HG02943 (cell line): ENCODE results near the gene LITAF.
A peak's percentile ranks its signal among the peaks of the same experiment; 100 is the strongest.
"Not testable (repeated sequence)": the region's sequence is repeated elsewhere in the genome, so short reads cannot be mapped to it uniquely, and the experiment has no call there.

Experiments used
- ATAC-seq: cut with Tn5 transposase; IDR thresholded peaks from one replicate; pipeline ENCODE4 v1.9.1; 2021; ENCODE audit warnings: mild to moderate bottlenecking, low read depth, moderate library complexity; ENCODE audit not compliant: unreplicated experiment

The LITAF gene

GRCh38 chr16:11603331-11603750 is 16.6 kb upstream of the LITAF start:
- ATAC-seq, result no peak

GRCh38 chr16:11602321-11602720 is 15.6 kb upstream of the LITAF start:
- no peak for ATAC-seq

DNA sequence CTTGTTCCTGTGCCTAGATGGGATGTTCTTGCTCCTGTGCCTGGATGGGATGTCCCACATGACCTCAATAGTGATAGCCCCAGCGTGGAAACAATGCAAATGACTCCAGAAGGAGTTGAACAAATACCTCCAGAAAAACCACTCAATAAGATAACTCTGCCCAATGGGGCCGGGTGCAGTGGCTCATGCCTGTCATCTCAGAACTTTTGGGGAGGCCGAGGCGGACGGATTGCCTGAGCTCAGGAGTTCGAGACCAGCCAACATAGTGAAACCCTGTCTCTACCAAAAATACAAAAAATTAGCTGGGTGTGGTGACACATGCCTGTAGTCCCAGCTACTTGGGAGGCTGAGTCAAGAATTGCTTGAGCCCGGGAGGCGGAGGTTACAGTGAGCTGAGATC is 15.2 kb upstream of the LITAF start:
- no peak for ATAC-seq

GRCh38 chr16:11601425-11601824 is 14.7 kb upstream of the LITAF start:
- ATAC-seq, result no peak

- no peak for ATAC-seq
Measured at GRCh38 chr16:11599579-11599978, 12.9 kb upstream of the LITAF start.

DNA sequence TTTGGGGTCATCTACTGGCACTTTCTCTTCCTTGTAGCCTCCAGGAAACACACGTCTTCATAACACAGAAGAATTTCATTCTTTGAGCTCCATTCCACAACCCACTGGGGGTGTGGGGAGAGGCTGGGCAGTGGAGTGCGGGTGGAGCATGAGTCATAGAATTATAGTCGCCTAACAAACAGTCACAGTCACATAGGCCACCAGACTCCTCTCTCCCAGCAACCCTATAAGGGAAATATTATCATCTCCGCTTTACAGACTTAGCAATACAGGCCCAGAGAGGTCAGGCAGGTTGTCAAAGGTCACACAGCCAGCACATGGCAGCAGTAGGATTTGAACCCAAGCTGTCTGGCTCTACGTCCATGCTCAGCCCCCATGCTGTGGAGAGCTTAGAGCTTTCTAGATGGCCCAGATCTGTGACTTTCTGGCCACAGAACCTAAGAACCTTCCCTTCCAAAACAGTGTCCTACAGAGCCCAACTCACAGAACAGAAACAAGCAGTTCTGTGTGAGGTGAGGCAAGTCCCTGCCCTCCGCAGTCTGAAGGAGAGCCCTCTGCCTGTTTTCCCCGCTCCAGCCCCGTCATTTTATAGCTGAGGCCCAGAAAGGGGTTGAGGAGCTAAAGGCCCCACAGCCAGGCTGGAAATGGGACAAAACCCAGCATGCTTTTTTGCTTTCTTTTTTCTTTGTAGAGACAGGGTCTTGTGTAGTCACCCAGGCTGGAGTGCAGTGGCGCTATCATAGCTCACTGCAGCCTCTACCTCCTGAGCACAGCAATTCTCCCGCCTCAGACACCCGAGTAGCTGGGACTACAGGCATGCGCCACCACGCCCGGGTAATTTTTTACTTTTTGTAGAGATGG is 10.7 kb upstream of the LITAF start:
- ATAC-seq, result no peak

- no peak for ATAC-seq
Measured at GRCh38 chr16:11596572-11597226, 10.0 kb upstream of the LITAF start.

DNA sequence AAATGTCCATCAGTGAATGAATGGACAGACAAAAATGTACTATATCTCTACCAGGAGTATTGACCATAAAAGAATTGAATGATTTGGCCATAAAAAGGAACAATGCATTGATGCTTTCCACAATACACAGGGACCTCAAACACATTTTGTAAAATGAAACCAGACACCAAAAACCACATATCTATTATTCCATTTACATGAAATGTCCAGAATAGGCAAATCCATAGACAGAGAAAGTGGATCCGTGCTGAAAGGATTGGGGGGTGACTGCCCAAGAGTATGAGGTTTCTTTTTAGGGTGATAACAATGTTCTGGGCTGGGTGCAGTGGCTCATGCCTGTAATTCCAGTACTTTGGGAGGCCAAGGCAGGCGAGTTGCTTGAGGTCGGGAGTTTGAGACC is 6.9 kb upstream of the LITAF start:
- no peak for ATAC-seq

GRCh38 chr16:11593076-11593475 is 6.4 kb upstream of the LITAF start:
- ATAC-seq, result not testable (repeated sequence)

DNA sequence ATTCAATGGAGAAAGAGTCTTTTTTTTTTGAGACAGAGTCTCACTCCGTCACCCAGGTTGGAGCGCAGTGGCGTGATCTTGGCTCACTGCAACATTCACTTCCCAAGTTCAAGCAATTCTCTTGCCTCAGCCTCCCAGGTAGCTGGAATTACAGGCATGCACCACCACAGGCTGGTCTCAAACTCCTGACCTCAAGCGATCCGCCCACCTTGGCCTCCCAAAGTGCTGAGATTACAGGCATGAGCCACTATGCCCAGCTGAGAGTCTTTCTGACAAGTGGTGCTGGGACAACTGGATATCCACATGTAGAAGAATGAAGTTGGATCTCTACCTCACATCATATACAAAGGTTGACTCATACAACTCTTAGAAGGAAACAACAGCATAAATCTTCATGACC is 4.9 kb upstream of the LITAF start:
- not testable (repeated sequence) for ATAC-seq

GRCh38 chr16:11589198-11589550 is 2.5 kb upstream of the LITAF start:
- ATAC-seq, result no peak

GRCh38 chr16:11588321-11589197 is 1.8 kb upstream of the LITAF start:
- no peak for ATAC-seq

GRCh38 chr16:11587643-11588247 is 1.0 kb upstream of the LITAF start:
- ATAC-seq, result no peak

DNA sequence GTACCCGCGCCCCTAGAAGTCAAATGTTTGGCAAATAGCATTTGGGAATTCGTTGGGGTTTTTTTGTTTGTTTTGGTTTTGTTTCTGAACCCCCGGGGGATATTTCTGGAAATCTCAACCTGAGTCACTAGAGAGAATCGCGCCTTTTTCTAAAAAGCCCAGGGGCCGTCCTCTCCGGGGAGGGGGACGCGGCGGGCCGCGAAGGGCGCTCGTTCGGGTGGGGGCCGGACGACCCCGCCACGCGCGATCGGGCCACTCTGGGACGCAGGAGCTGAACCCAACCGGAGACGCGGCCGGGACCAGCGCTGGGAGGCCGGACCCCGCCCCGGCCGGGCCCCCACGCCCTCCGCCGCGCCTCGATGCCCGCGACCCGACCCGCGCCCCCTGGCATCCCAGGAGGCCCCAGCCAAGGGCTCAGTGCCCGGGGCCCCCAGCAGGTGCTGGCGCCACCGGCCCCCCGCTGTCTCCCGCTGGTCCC is 302 bp downstream of the LITAF start:
- ATAC-seq, result peak; percentile 26

DNA sequence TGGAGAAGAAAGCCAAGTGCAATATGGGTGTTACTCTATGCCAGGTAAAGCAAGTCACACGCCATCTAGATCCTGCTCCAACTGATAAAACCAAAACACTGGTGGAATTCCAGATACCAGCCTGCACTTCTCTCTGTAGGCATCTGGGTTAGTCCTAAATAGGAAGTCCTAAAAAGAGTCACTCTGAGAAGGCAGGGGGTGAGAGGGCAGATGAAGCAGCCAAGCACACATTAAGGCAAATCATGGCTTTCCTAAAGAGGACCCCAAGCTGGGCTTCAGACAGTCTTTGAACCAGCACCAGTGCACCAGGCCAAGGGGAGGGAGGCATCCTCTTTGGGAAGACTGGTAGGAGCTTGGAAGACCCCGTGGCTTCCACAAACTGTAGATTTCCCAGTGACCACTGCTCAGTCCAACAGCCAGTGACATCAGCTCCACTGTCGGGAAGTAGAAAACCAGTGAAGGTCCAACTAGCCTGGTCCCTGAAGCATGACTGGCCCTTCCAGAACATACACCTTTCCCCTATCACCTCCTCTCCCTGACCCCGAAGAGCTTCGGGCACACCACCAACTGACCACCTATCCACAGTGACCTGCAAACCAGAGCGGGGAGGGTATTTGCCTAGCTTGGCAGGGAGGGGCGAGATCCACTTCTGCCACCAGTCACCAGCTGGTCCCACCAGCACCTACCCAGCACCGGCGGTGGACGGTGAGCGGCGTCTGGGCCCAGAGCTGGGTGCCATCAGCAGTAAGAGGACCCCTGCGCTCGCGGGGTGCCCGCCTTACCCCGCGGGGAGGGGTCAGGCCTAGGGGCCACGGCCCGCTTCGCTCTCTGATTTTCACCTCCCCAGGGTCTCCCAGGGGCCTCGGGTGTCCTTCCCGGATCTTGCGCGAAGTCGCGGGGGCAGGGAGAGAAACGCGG is 1.0 kb downstream of the LITAF start:
- no peak for ATAC-seq

- no peak for ATAC-seq
Measured at GRCh38 chr16:11583889-11584565, 2.7 kb downstream of the LITAF start.

DNA sequence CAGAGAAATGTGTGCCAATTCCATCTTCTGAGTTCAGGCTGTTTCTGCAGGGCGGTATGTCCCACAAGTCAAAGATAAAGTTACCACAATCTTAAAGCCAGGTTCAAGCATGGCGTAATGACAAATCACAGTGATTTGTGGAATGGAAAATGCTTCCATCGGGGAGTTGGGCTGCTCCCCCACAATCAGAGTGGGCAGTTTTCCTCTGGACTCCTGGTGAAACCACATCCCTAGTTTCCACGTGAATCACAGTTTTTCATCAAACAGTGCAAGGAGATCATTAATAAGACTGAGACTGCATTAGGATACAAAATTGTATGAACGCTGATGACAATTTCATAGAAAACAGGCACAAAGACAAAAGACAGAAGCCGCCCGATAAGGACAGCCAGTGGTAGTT is 3.6 kb downstream of the LITAF start:
- ATAC-seq, result no peak

DNA sequence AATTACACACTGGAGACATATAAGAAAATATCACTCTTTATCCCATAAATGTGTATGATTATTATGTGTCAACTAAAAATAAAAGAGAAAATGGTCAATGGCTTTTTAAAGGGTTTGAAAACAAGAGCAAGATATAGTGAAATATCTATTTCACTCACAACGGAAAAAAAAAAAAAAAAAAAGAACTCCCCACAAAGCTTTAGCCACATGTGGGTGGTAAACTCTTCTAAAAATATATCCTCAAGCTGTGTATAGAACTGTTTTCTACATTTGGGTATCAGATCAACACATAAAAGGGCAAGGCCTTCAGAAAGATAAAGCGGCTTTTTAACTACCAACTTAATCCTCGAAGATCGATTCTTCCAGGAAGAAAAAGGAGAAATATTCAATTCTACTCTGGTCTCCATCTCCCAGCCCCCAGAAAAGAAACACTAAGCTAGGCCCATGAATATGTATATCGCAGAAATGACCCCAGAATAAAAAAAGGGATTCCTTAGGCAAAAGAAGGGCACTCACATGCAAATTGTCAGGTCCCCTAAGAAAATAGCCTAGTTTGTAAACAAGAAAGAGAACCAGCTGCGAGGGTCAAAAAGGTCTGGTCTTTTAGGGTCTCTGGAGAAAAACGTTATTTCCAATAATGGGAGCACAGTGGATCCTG is 4.4 kb downstream of the LITAF start:
- ATAC-seq, result no peak
